Measurements from ENCODE around the gene SLC25A30. TPM values are rescaled to one million over a fixed set of nuclear protein-coding genes. Genes with fewer than 3 reads are reported as not detected.
"Not testable (repeated sequence)": the region's sequence is repeated elsewhere in the genome, so short reads cannot be mapped to it uniquely, and the experiment has no call there.

SLC25A30 gene
- total RNA-seq, 2 donors from 2014 or later = 19.7 to 23.7 TPM

GRCh38 chr13:45344064-45344463 lies 74.1 kb downstream of the SLC25A30 start:
- intact Hi-C loops (cut with DNase I) = not testable (repeated sequence)

More at GRCh38 chr13:45344064-45344463, 74.1 kb downstream of the SLC25A30 start:
- not testable (repeated sequence) for DNase-seq (ENCODE audit: low spot score)

Other genes with a start within 250 kb of the SLC25A30 start
- gene KCTD4, start 217.3 kb downstream of the SLC25A30 start, total RNA-seq = under 1 TPM in 1 of 2 donors, not detected in 1; 0.23 TPM
- gene TPT1, start 77.2 kb downstream of the SLC25A30 start, total RNA-seq = 1,000 to 10,000 TPM; 3,403 to 4,073 TPM
- gene COG3, start 46.6 kb upstream of the SLC25A30 start, total RNA-seq = 10 to 100 TPM; 21.7 to 27.9 TPM
- gene ERICH6B, start 197.4 kb upstream of the SLC25A30 start, total RNA-seq = not detected

Measured in posterior vena cava (tissue), 2 donors.